Naive thymus-derived CD4-positive, alpha-beta T cell (primary cell): ENCODE results near the gene DNAJB11. TPM values are rescaled to one million over a fixed set of nuclear protein-coding genes. Genes with fewer than 3 reads are reported as not detected.

Experiments
- ATAC-seq: fragments of 150-1000 bp; cut with Tn5 transposase; 2 replicates; pipeline ENCODE4 v1.10.0; 2021; ENCODE audit warnings: mild to moderate bottlenecking, moderate library complexity
- CTCF ChIA-PET: fragments of 350-600 bp; sonication (Branson Sonifier 250); formaldehyde crosslinking; loops from one replicate; lab custom pipeline; 2021; ENCODE audit warnings: antibody characterized with exemption; lab: Charles Lee
- POLR2A ChIA-PET: fragments of 350-600 bp; sonication (Branson Sonifier 250); formaldehyde crosslinking; loops from one replicate; lab custom pipeline; 2021; ENCODE audit warnings: antibody characterized with exemption, inconsistent platforms; lab: Charles Lee
- DNase-seq, 9 donors: peaks; one replicate each; pipeline versions ENCODE4 v3.0.0 to v3.0.0-alpha.2; 2020 to 2022; ENCODE audit warnings: mixed read lengths in 1 of 9
- H3K27ac ChIP-seq: one replicate; pipeline ENCODE4 v1.7.0; 2013; ENCODE audit warnings: mild to moderate bottlenecking, low read depth, low read length, moderate library complexity
- H3K27me3 ChIP-seq, 2 donors: one replicate each; pipeline ENCODE4 v1.7.0; 2013; ENCODE audit warnings: low read length in 2 of 2, mild to moderate bottlenecking in 2 of 2, moderate library complexity in 2 of 2; ENCODE audit not compliant: control insufficient read depth in 2 of 2, insufficient read depth in 2 of 2
- H3K36me3 ChIP-seq, 3 experiments: 1 replicate in 2 of 3; 2 replicates in 1 of 3; pipeline ENCODE4 v1.7.0; 2013; ENCODE audit warnings: low read length in 3 of 3, mild to moderate bottlenecking in 3 of 3, moderate library complexity in 1 of 3; ENCODE audit not compliant: insufficient read depth in 3 of 3, control insufficient read depth in 2 of 3
- H3K4me1 ChIP-seq, 2 donors: one replicate each; pipeline ENCODE4 v1.7.0; 2013; ENCODE audit warnings: low read length in 2 of 2, mild to moderate bottlenecking in 2 of 2, moderate library complexity in 1 of 2; ENCODE audit not compliant: control insufficient read depth in 2 of 2, insufficient read depth in 2 of 2
- H3K4me3 ChIP-seq: 2 replicates; pipeline ENCODE4 v1.7.0; 2013; ENCODE audit warnings: mild to moderate bottlenecking, low read length
- H3K9me3 ChIP-seq, 3 experiments: 1 replicate in 2 of 3; 2 replicates in 1 of 3; pipeline ENCODE4 v1.7.0; 2013; ENCODE audit warnings: low read length in 3 of 3; ENCODE audit not compliant: control insufficient read depth in 2 of 3
- H3K27ac Mint-ChIP-seq, 9 donors: one replicate each; pipeline ENCODE4 v1.8.0; 2020 to 2022; ENCODE audit warnings: mixed read lengths in 9 of 9, mild to moderate bottlenecking in 8 of 9, moderate library complexity in 5 of 9, inconsistent platforms in 2 of 9
- H3K27me3 Mint-ChIP-seq, 5 donors: one replicate each; pipeline ENCODE4 v1.8.0; 2021 to 2022; ENCODE audit warnings: mixed read lengths in 5 of 5, mild to moderate bottlenecking in 1 of 5
- H3K36me3 Mint-ChIP-seq, 5 donors: one replicate each; pipeline ENCODE4 v1.8.0; 2020 to 2022; ENCODE audit warnings: mixed read lengths in 5 of 5, mild to moderate bottlenecking in 3 of 5, inconsistent platforms in 1 of 5
- H3K4me1 Mint-ChIP-seq, 7 donors: one replicate each; pipeline ENCODE4 v1.8.0; 2020 to 2022; ENCODE audit warnings: mixed read lengths in 7 of 7, mild to moderate bottlenecking in 3 of 7, inconsistent platforms in 1 of 7
- H3K4me3 Mint-ChIP-seq, 10 donors: one replicate each; pipeline ENCODE4 v1.8.0; 2020 to 2022; ENCODE audit warnings: mild to moderate bottlenecking in 10 of 10, mixed read lengths in 10 of 10, moderate library complexity in 6 of 10, inconsistent platforms in 2 of 10
- H3K9me3 Mint-ChIP-seq, 11 donors: one replicate each; pipeline ENCODE4 v1.8.0; 2020 to 2022; ENCODE audit warnings: mixed read lengths in 11 of 11, mild to moderate bottlenecking in 4 of 11, inconsistent platforms in 1 of 11, moderate library complexity in 1 of 11
- intact Hi-C, 2 donors: fragments of 100-400 bp; cut with micrococcal nuclease; formaldehyde crosslinking; loops; one replicate each; pipeline ENCODE4 v1.15.1; 2023
- polyA plus RNA-seq, 2 donors: library from polyadenylated mRNA; unstranded; fragments of 300-500 nt; fragmentation: Illumina TruSeq; gene quantifications; one replicate each; pipeline ENCODE4 v1.2.3, GENCODE V29; 2021
- total RNA-seq, 6 experiments: library from RNA in 5 of 6; stranded (reverse) in 5 of 6; gene quantifications; 1 replicate in 5 of 6; 2 replicates in 1 of 6; pipeline ENCODE4 v1.2.3 and lab custom pipeline; 2021 to 2026

Gene DNAJB11
- total and polyA plus RNA-seq, 7 experiments from 2014 or later = 27.4 to 75.2 (median 30.4) TPM

GRCh38 chr3:186609247-186609868 lies 38.8 kb downstream of the DNAJB11 start:
- Mint-ChIP-seq H3K4me1 (peaks cover 2 to 5% (median 3%) of the 10 kb centered on the region in 7 donors), H3K27ac (no peak overlapping the region), H3K36me3 (no peaks in the 10 kb centered on the region), H3K4me3 (no peak overlapping the region), H3K9me3 (peaks cover 0 to 1% (median 0%) of the 10 kb centered on the region in 11 donors), H3K27me3 (peaks cover 0 to 23% (median 11%) of the 10 kb centered on the region in 5 donors)
- H3K27me3 ChIP-seq = no peaks in the 10 kb centered on the region
- H3K4me3 ChIP-seq = no peak overlapping the region
- H3K27ac ChIP-seq = no peak overlapping the region
- DNase-seq (no peak), ATAC-seq (no peak)
- H3K9me3 ChIP-seq = no peaks in the 10 kb centered on the region
- POLR2A ChIA-PET = interaction anchor here (0.9 kb wide), 1 partner anchor 174 kb away, joined by 3 read pairs; the partner anchor contains the start of gene EIF4A2
- no peaks in the 10 kb centered on the region for H3K4me1 ChIP-seq
- no peaks in the 10 kb centered on the region for H3K36me3 ChIP-seq
- intact Hi-C loops = no loop called here
- CTCF ChIA-PET = interaction anchor here (0.7 to 3.0 kb wide), 5 partner anchors 9 to 132 kb away, joined by 3 to 7 read pairs (median 5); no protein-coding TSS in a partner anchor

- ChIA-PET POLR2A (interaction anchor here (0.6 kb wide), 1 partner anchor 1060 kb away, joined by 5 read pairs; no protein-coding TSS in a partner anchor), CTCF (interaction anchor here (3.0 kb wide), 1 partner anchor 14 kb away, joined by 7 read pairs; no protein-coding TSS in a partner anchor)
- DNase-seq (no peak), ATAC-seq (no peak)
- Mint-ChIP-seq H3K4me1 (peaks cover 10 to 23% (median 15%) of the 10 kb centered on the region in 7 donors), H3K27ac (no peak overlapping the region), H3K27me3 (peaks cover 0 to 22% (median 15%) of the 10 kb centered on the region in 5 donors), H3K4me3 (no peak overlapping the region), H3K9me3 (peaks cover 0 to 3% (median 0%) of the 10 kb centered on the region in 11 donors), H3K36me3 (no peaks in the 10 kb centered on the region)
- intact Hi-C loops = no loop called here
- Histone ChIP-seq H3K36me3 (no peaks in the 10 kb centered on the region), H3K27me3 (no peaks in the 10 kb centered on the region), H3K9me3 (no peaks in the 10 kb centered on the region), H3K4me1 (peaks cover 0 to 6% of the 10 kb centered on the region in 2 donors), H3K27ac (no peak overlapping the region), H3K4me3 (no peak overlapping the region)
These were observed 41.5 kb downstream of the DNAJB11 start for GRCh38 chr3:186612065-186612464.

- intact Hi-C loops = no loop called here
- ATAC-seq (no peak), DNase-seq (no peak)
- Histone ChIP-seq H3K4me3 (no peak within 1 kb of the TSS), H3K9me3 (no peaks in the 10 kb centered on the region), H3K27ac (no peak within 1 kb of the TSS), H3K27me3 (no peaks in the 10 kb centered on the region), H3K36me3 (no peaks in the 10 kb centered on the region), H3K4me1 (peaks cover 5 to 10% of the 10 kb centered on the region in 2 donors)
- Mint-ChIP-seq H3K27me3 (peaks cover 5 to 28% (median 18%) of the 10 kb centered on the region in 5 donors), H3K36me3 (no peaks in the 10 kb centered on the region), H3K4me3 (peak within 1 kb of the TSS in 1 of 10 donors; percentile 20), H3K4me1 (peaks cover 14 to 30% (median 21%) of the 10 kb centered on the region in 7 donors), H3K27ac (peak within 1 kb of the TSS in 1 of 9 donors; percentile 80), H3K9me3 (peaks cover 0 to 3% (median 0%) of the 10 kb centered on the region in 11 donors)
- CTCF ChIA-PET = interaction anchor here (0.7 to 5.3 kb wide), 5 partner anchors 9 to 212 kb away, joined by 3 to 82 read pairs (median 7); no protein-coding TSS in a partner anchor
- POLR2A ChIA-PET = interaction anchor here (0.6 kb wide), 2 partner anchors 189 to 757 kb away, joined by 4 to 8 read pairs; no protein-coding TSS in a partner anchor
These were observed 42.5 kb downstream of the DNAJB11 start, which contains the start of gene AHSG for GRCh38 chr3:186612721-186613636. TSS of gene AHSG (plus strand) at chr3:186613060. CDS start at chr3:186613142, 82 bp downstream.

- peak overlapping the region in 2 of 10 donors; percentile 20 to 77 for H3K4me3 Mint-ChIP-seq
- ATAC-seq (no peak), DNase-seq (no peak)
- H3K27ac Mint-ChIP-seq = peak overlapping the region in 3 of 9 donors; percentile 25 to 90 (median 80)
- Histone ChIP-seq H3K27me3 (no peaks in the 10 kb centered on the region), H3K4me3 (no peak overlapping the region), H3K9me3 (no peaks in the 10 kb centered on the region), H3K36me3 (no peaks in the 10 kb centered on the region), H3K4me1 (peaks cover 5 to 10% of the 10 kb centered on the region in 2 donors), H3K27ac (no peak overlapping the region)
- ChIA-PET CTCF (interaction anchor here (1.1 to 5.3 kb wide), 9 partner anchors 10 to 631 kb away, joined by 3 to 82 read pairs (median 6); no protein-coding TSS in a partner anchor), POLR2A (interaction anchor here (0.6 to 1.5 kb wide), 2 partner anchors 45 to 758 kb away, joined by 3 to 4 read pairs; no protein-coding TSS in a partner anchor)
- H3K27me3 Mint-ChIP-seq = peaks cover 12 to 36% (median 26%) of the 10 kb centered on the region in 5 donors
- H3K4me1 Mint-ChIP-seq = peaks cover 14 to 30% (median 21%) of the 10 kb centered on the region in 7 donors
- H3K36me3 Mint-ChIP-seq = no peaks in the 10 kb centered on the region
- H3K9me3 Mint-ChIP-seq = peaks cover 0 to 2% (median 0%) of the 10 kb centered on the region in 11 donors
- intact Hi-C loops = loop anchor here (1.0 to 2.0 kb wide), 3 partner anchors 169 to 552 kb away; partner anchors contain the start of gene EIF4A2 (in 1 of the 2)
These were observed 43.2 kb downstream of the DNAJB11 start for GRCh38 chr3:186613637-186614265.

- Mint-ChIP-seq H3K4me1 (peaks cover 14 to 30% (median 21%) of the 10 kb centered on the region in 7 donors), H3K36me3 (no peaks in the 10 kb centered on the region), H3K27me3 (peaks cover 14 to 37% (median 26%) of the 10 kb centered on the region in 5 donors), H3K27ac (peak overlapping the region in 6 of 9 donors; percentile 10 to 90 (median 43)), H3K4me3 (peak overlapping the region; percentile 4 to 77 (median 58)), H3K9me3 (peaks cover 0 to 1% (median 0%) of the 10 kb centered on the region in 11 donors)
- Histone ChIP-seq H3K4me1 (peaks cover 5 to 10% of the 10 kb centered on the region in 2 donors), H3K36me3 (no peaks in the 10 kb centered on the region), H3K4me3 (peak overlapping the region; percentile 16), H3K27me3 (no peaks in the 10 kb centered on the region), H3K27ac (no peak overlapping the region), H3K9me3 (no peaks in the 10 kb centered on the region)
- DNase-seq (peak in 1 of 9 donors; percentile 20), ATAC-seq (no peak)
- CTCF ChIA-PET = interaction anchor here (0.6 to 5.3 kb wide), 17 partner anchors 14 to 671 kb away, joined by 3 to 82 read pairs (median 4); no protein-coding TSS in a partner anchor
- intact Hi-C loops = loop anchor here (1.0 to 2.0 kb wide), 3 partner anchors 169 to 551 kb away; partner anchors contain the start of gene EIF4A2 (in 1 of the 2)
- POLR2A ChIA-PET = interaction anchor here (1.5 to 3.6 kb wide), 3 partner anchors 46 to 207 kb away, joined by 3 to 35 read pairs (median 6); partner anchors contain the start of gene EIF4A2
These were observed 43.7 kb downstream of the DNAJB11 start for GRCh38 chr3:186614266-186614596.
